NT2/D1 (cell line): Measurements from ENCODE around the gene MPP1.

Source experiments
- SUZ12 ChIP-seq: IDR thresholded peaks from 2 replicates; pipeline ENCODE4 v1.6.1; 2011; ENCODE audit not compliant: insufficient read length, insufficient read depth; ENCODE audit errors: extremely low read depth
- YY1 ChIP-seq: IDR thresholded peaks from 2 replicates; pipeline ENCODE4 v1.6.1; 2011; ENCODE audit not compliant: insufficient read length, insufficient read depth
- ZNF274 ChIP-seq: IDR thresholded peaks from 2 replicates; pipeline ENCODE4 v1.6.1; 2011; ENCODE audit warnings: mild to moderate bottlenecking, low read depth, low read length

DNA sequence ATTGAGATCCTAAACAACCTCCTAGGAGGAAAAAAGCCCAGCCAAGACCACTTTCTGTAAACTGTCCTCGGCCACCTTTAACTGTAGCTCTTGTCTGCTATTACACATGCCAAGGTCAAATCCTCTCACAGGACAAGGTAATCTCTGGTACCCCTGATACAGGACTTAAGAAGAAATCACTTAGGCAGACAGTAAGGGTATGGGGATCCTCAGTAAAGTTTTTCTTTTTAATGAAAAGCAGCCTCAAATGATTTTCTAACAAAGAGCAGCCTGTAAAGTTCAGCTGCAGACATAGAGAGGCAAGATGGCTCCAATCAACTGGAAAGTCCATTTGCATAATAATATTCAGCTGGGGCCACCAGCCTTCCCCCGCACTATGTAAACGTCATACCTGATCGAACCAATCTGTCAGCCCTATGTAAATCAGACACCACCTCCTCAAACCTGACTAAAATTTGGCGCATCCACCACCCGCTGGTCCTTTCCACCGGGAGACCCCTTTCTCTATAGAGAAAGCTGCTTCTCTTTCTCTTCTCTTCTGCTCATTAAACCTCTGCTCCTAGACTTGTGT lies 14.6 kb upstream of the MPP1 start:
- TF ChIP-seq ZNF274 (no peak), SUZ12 (no peak), YY1 (no peak)
